Measurements from ENCODE around the gene FHIT. TPM values are rescaled to one million over a fixed set of nuclear protein-coding genes. Genes with fewer than 3 reads are reported as not detected.

FHIT gene
- total and polyA plus RNA-seq, 9 donors = 5.1 to 11.8 (median 9.5) TPM

- H3K9me3 ChIP-seq = no peaks in the 10 kb centered on the region
- WGBS, 3 donors = 74 to 83% (median 75%) methylated on average over 5 of the region's 5 CpGs
- intact Hi-C loops (cut with DNase I) = no loop called here
These were observed 1154.8 kb downstream of the FHIT start for GRCh38 chr3:60096403-60096802.

GRCh38 chr3:60095930-60096329, 1155.3 kb downstream of the FHIT start:
- 95 to 97% (median 96%) methylated on average over 6 of the region's 6 CpGs for WGBS, 3 donors

More at GRCh38 chr3:60096403-60096802, 1154.8 kb downstream of the FHIT start:
- H3K27me3 ChIP-seq = no peaks in the 10 kb centered on the region
- DNase-seq = no peak
- H3K27ac ChIP-seq = no peak overlapping the region
- no peaks in the 10 kb centered on the region for H3K4me1 ChIP-seq (ENCODE audit: insufficient read depth)
- TF ChIP-seq CTCF (IDR thresholded peaks at IDR 0.05) (no peak), POLR2A (IDR thresholded peaks at IDR 0.05) (no peak), EP300 (IDR thresholded peaks at IDR 0.05) (no peak)
- no peak overlapping the region for H3K4me3 ChIP-seq
- H3K36me3 ChIP-seq = no peaks in the 10 kb centered on the region

GRCh38 chr3:60095516-60095915, 1155.7 kb downstream of the FHIT start:
- H3K4me3 ChIP-seq = no peak overlapping the region
- no peaks in the 10 kb centered on the region for H3K9me3 ChIP-seq
- no peak for TF ChIP-seq POLR2A (IDR thresholded peaks at IDR 0.05)
- TF ChIP-seq CTCF (IDR thresholded peaks at IDR 0.05) = no peak
- no peak for TF ChIP-seq EP300 (IDR thresholded peaks at IDR 0.05)
- 60 to 72% (median 65%) methylated on average over 4 of the region's 4 CpGs for WGBS, 3 donors
- DNase-seq = no peak
- no peaks in the 10 kb centered on the region for H3K27me3 ChIP-seq
- no peaks in the 10 kb centered on the region for H3K36me3 ChIP-seq
- intact Hi-C loops (cut with DNase I) = no loop called here
- H3K27ac ChIP-seq = no peak overlapping the region
- H3K4me1 ChIP-seq (ENCODE audit: insufficient read depth) = no peaks in the 10 kb centered on the region

More at GRCh38 chr3:60095930-60096329, 1155.3 kb downstream of the FHIT start:
- no peaks in the 10 kb centered on the region for H3K9me3 ChIP-seq
- intact Hi-C loops (cut with DNase I) = no loop called here
- no peaks in the 10 kb centered on the region for H3K27me3 ChIP-seq
- no peaks in the 10 kb centered on the region for H3K36me3 ChIP-seq
- TF ChIP-seq EP300 (IDR thresholded peaks at IDR 0.05) (no peak), POLR2A (IDR thresholded peaks at IDR 0.05) (no peak), CTCF (IDR thresholded peaks at IDR 0.05) (no peak)
- no peak overlapping the region for H3K4me3 ChIP-seq
- no peak overlapping the region for H3K27ac ChIP-seq
- DNase-seq = no peak
- H3K4me1 ChIP-seq (ENCODE audit: insufficient read depth) = no peaks in the 10 kb centered on the region

- Histone ChIP-seq H3K36me3 (no peaks in the 10 kb centered on the region), H3K4me1 (ENCODE audit: insufficient read depth) (no peaks in the 10 kb centered on the region), H3K27ac (no peak overlapping the region), H3K4me3 (no peak overlapping the region), H3K9me3 (no peaks in the 10 kb centered on the region), H3K27me3 (no peaks in the 10 kb centered on the region)
- no peak for DNase-seq
- WGBS, 3 donors = 65 to 70% (median 67%) methylated on average over 3 of the region's 3 CpGs
- intact Hi-C loops (cut with DNase I) = no loop called here
- no peak for TF ChIP-seq POLR2A (IDR thresholded peaks at IDR 0.05)
- no peak for TF ChIP-seq CTCF (IDR thresholded peaks at IDR 0.05)
- no peak for TF ChIP-seq EP300 (IDR thresholded peaks at IDR 0.05)
These were observed 1156.8 kb downstream of the FHIT start for GRCh38 chr3:60094392-60094947.

All from ovary (tissue), 9 donors.